Transverse colon (tissue), 3 donors: Measurements from ENCODE around the gene ANTXR2.

Source experiments
- CTCF ChIP-seq, 5 experiments: fragments of 200-600 bp in 3 of 5; fragments of 450-650 bp in 2 of 5; sonication (generic) in 3 of 5; IDR thresholded peaks; 1 replicate in 2 of 5; 2 replicates in 3 of 5; pipeline ENCODE4 v1.5.1; 2016 to 2017; ENCODE audit warnings: antibody characterized with exemption in 5 of 5, inconsistent platforms in 3 of 5, mild to moderate bottlenecking in 2 of 5, moderate library complexity in 1 of 5
- EP300 ChIP-seq: sonication (generic); formaldehyde crosslinking; IDR thresholded peaks from one replicate; pipeline ENCODE4 v1.6.1; 2017; ENCODE audit warnings: antibody characterized with exemption, low read depth
- POLR2A ChIP-seq: fragments of 450-650 bp; IDR thresholded peaks from one replicate; pipeline ENCODE4 v1.6.1; 2016; ENCODE audit warnings: antibody characterized with exemption, mild to moderate bottlenecking, moderate library complexity

- TF ChIP-seq POLR2A: no peak
- no peak for TF ChIP-seq CTCF (IDR thresholded peaks at IDR 0.05)
- TF ChIP-seq EP300: no peak
These were observed 198.8 kb downstream of the ANTXR2 start for GRCh38 chr4:79874197-79874596.
